ENCODE measurements around the gene CDH7.

Gene CDH7

DNA sequence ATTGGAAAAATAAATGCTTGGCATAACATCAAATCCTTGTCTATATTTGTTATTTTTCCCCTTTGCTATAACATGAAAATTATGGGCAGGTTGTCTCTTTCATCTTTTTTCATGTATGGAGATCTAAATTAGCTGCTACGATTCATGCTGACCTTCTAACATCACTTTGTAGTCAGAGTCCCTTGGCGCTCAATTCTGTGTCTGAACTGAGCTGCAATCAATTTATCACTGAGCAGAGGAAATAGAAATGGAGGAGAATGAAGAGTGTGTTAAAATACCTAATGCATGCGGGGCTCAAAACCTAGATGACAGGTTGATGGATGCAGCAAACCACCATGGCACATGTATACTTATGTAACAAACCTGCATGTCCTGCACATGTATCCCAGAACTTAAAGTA lies 168.9 kb downstream of the CDH7 start:
- DNase-seq = no peak

DNA sequence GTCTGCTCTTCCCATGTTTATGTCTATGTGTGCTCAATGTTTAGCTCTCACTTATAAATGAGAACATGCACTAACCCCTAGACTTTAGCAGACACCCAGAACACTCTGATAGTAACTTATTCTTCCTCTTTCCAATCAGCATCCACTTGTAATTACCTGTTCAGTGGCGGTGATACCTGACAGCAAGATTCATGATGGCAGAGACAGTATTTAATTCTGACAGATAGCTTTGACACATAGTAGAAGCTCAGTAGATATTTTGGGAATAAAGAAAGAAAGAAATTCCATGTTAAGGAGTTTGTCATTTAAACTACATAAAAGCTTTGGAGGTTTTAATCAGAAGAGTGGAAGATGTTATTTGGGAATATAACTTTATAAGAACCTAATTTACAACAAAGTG lies 171.3 kb downstream of the CDH7 start:
- no peak for DNase-seq

DNA sequence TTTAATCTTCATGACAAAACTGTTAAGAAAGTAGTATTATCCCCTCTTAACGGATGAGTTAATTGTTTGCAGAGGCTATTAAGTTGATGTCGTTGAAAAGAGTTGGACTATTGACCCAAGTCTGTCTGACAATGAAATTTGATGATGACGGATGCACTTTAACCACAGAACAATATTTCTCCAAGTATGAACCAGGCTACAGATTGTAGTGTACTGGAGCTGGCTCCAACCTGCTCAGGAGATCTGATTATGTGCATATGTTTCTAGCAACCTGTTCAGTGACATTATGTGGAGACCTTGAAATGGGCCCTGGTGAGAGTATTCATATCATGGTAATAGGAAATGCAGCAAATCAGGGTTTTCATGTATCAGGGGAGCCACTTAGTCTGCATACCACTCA lies 174.1 kb downstream of the CDH7 start:
- DNase-seq = no peak

DNA sequence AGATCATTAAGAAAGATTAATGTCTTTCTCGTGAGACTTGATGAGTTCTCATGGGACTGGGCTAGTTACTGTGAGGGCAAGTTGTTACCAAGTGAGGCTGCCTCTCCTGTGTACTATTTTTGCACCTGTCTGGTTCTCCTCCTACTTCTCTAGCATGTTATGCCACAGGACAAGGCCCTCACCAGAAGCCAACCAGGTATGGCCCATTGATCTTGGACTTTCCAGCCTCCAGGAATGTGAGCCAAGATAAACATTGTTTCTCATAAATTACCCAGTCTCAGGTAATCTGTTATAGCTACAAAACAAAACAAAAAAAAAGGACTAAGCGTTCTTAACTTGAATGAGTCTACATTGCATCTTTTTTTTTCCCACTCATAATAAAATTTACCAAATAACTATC lies 184.1 kb downstream of the CDH7 start:
- no peak for DNase-seq

DNA sequence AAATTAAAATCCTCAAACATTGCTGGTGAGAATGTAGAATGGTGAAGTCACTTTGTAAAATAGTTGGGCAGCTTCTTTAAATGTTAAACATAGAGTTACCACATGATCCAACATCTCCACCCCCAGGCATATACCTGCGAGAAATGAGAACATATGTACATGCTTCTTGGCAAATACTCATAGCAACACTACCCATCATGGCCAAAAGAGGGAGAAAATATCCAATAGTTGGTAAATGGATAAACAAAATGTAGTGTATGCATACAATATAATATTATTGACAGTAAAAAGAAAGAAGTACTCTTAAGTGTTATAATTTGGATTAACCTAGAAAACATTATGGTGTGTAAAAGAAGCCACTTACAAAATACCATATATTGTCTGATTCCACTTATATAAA lies 185.9 kb downstream of the CDH7 start:
- no peak for DNase-seq

DNA sequence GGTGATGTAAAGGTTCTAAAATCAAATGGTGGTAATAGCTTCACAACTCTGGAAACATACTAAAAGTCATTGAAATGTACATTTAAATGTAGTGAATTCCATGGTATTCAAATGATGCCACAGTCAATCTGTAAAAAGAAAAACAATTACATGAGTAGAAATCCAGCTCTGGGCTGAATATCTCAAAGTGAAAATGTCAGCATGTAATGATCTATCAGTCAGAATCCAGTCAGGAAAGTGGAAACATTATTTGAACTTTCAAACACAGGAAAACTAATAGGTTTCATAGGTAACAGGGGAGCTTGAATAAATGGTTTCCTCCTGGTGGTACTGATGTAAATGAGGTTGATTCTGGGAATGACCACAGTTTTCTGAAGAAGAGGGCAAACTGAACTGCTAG lies 186.4 kb downstream of the CDH7 start:
- DNase-seq = no peak

DNA sequence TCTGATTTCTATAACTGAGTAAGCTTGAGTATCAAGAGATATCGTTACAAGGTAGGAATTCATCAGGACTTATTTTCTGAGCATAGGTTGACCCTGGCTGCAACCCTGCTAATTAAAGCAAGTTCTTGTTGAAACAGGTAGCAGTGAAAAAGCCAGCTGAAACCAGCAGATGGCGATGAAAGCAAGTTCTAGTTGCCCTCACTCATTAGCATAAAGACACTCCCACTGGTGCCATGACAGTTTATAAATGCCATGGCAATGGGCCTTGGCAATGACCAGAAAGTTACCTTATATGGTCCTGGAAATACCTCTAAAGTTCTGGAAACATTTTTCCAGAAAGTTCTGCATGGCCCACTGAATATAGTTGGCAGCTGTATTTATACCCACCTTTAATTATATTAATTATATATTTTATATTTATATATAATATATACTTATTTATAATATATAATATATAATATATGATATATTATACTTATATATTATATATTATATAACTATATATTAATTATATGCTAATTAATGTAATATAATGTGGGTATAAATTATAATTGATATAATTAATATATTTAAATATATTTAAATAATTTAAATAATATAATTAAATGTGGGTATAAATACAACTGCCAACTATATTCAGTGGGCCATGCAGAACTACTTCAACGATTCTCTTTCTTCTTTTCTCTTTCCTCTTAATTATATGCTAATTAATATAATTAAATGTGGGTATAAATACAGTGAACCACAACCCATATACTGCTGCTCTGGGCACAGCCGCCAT lies 188.0 kb downstream of the CDH7 start:
- DNase-seq = no peak
